ENCODE results near the gene SP2.

DNA sequence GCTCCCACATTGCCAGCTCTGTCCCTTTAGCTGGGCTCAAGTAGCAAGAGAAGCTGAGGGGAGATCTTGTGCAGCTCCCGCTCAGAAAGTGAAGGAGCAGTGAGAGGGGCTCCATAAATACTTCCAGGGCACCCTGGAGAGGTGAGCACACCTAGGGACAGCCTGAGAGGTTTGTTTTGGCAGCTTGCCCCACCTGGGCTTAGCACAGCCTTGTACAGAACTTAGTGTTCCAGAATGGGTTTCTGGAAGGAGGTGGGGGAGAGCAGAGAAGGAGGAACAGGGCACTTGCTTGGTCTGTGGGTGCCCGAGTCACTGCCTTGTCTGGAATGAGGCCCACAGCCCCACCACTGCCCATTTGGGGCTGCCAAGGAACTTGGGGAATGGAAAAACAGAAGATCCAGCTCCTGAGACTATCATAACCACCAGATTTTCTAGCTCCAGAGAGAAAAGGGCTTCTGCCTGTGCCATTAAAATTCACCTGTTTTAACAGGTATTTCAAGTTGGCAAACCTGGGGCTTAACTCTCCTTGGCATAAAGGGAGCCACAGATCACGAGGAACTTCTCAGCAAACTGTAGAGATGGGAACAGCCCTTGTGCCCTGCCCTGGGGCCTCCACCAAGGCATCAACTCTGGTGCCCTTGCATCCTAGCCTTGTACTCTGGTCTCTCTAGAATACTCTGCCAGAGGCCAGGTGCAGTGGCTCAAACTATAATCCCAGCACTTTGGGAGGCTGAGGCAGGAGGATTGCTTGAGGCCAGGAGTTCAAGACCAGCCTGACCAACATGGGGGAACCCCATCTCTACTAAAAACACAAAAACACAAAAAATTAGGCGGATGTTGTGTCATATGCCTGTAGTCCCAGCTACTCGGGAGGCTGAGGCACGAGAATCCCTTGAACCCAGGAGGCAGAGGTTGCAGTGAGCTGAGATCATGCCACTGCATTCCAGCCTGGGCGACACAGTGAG lies 59.7 kb downstream of the SP2 start:
- TF ChIP-seq, protein P1, sequence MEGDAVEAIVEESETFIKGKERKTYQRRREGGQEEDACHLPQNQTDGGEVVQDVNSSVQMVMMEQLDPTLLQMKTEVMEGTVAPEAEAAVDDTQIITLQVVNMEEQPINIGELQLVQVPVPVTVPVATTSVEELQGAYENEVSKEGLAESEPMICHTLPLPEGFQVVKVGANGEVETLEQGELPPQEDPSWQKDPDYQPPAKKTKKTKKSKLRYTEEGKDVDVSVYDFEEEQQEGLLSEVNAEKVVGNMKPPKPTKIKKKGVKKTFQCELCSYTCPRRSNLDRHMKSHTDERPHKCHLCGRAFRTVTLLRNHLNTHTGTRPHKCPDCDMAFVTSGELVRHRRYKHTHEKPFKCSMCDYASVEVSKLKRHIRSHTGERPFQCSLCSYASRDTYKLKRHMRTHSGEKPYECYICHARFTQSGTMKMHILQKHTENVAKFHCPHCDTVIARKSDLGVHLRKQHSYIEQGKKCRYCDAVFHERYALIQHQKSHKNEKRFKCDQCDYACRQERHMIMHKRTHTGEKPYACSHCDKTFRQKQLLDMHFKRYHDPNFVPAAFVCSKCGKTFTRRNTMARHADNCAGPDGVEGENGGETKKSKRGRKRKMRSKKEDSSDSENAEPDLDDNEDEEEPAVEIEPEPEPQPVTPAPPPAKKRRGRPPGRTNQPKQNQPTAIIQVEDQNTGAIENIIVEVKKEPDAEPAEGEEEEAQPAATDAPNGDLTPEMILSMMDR (IDR thresholded peaks at IDR 0.05), result no peak
- no peak for TF ChIP-seq EZH2 (IDR thresholded peaks at IDR 0.05; ENCODE audit: borderline replicate concordance, insufficient read depth, low read depth, low read length, poor library complexity, severe bottlenecking)

Data from B cell (primary cell).